ENCODE measurements around the gene KCNK5.

GRCh38 chr6:39177130-39177529 is 52.1 kb downstream of the KCNK5 start:
- no peak for TF ChIP-seq CTCF (IDR thresholded peaks at IDR 0.05)
- no peak for TF ChIP-seq EZH2 (IDR thresholded peaks at IDR 0.05; ENCODE audit: borderline replicate concordance, insufficient read depth, low read depth, low read length, poor library complexity, severe bottlenecking)
